Gastrocnemius medialis (tissue), 4 donors: ENCODE results near the gene SMOC1. TPM values are rescaled to one million over a fixed set of nuclear protein-coding genes. Genes with fewer than 3 reads are reported as not detected.
A peak's percentile ranks its signal among the peaks of the same experiment; 100 is the strongest.

Experiments
- ATAC-seq, 2 donors: fragments of 150-250 bp; one replicate each; pipeline ENCODE4 v1.9.1; 2016
- DNase-seq, 2 donors: peaks; one replicate each; pipeline ENCODE4 v3.0.0-alpha.2; 2019
- H3K27ac ChIP-seq, 4 donors: fragments of 200-600 bp; sonication (generic); 1 replicate in 1 of 4; 2 replicates in 3 of 4; pipeline ENCODE4 v1.5.1; 2016 to 2018; ENCODE audit warnings: mild to moderate bottlenecking in 2 of 4, moderate library complexity in 1 of 4
- H3K27me3 ChIP-seq, 3 donors: fragments of 200-600 bp; sonication (generic) in 2 of 3; 1 replicate in 1 of 3; 2 replicates in 2 of 3; pipeline versions ENCODE4 v1.5.1 to v1.6.0; 2016 to 2019; ENCODE audit warnings: mild to moderate bottlenecking in 1 of 3, moderate library complexity in 1 of 3
- H3K36me3 ChIP-seq, 2 donors: fragments of 200-600 bp; sonication (generic) in 1 of 2; one replicate each; pipeline ENCODE4 v1.5.1; 2017 to 2018
- H3K4me1 ChIP-seq, 2 donors: fragments of 200-600 bp; sonication (generic) in 1 of 2; one replicate each; pipeline ENCODE4 v1.5.1; 2016 to 2017; ENCODE audit warnings: mild to moderate bottlenecking in 2 of 2
- H3K4me3 ChIP-seq, 4 donors: fragments of 200-600 bp; sonication (generic) in 3 of 4; 1 replicate in 1 of 4; 2 replicates in 3 of 4; pipeline ENCODE4 v1.5.1; 2016 to 2019; ENCODE audit warnings: mild to moderate bottlenecking in 2 of 4
- H3K9me3 ChIP-seq, 3 donors: fragments of 200-600 bp; sonication (generic) in 2 of 3; 1 replicate in 1 of 3; 2 replicates in 2 of 3; pipeline ENCODE4 v1.5.1; 2016 to 2019
- CTCF ChIP-seq, 5 experiments: fragments of 450-650 bp in 3 of 5; fragments of 200-600 bp in 2 of 5; sonication (generic) in 2 of 5; IDR thresholded peaks in 4 of 5; conservative IDR thresholded peaks in 1 of 5; 1 replicate in 4 of 5; 2 replicates in 1 of 5; pipeline ENCODE4 v1.5.1; 2016 to 2019; ENCODE audit warnings: antibody characterized with exemption in 5 of 5, mild to moderate bottlenecking in 3 of 5, moderate library complexity in 3 of 5
- POLR2A ChIP-seq, 2 donors: fragments of 450-650 bp; IDR thresholded peaks; one replicate each; pipeline ENCODE4 v1.6.1; 2017; ENCODE audit warnings: antibody characterized with exemption in 2 of 2, mild to moderate bottlenecking in 2 of 2, moderate library complexity in 2 of 2
- in situ Hi-C, 4 donors: fragments of 200-750 bp; cut with MboI; loops; one replicate each; pipeline versions ENCODE4 v1.15.0 to v1.8.0; 2017; ENCODE audit warnings: low sequenced_read_pairs in 4 of 4
- intact Hi-C: fragments of 100-400 bp; cut with DNase I; formaldehyde crosslinking; loops from one replicate; pipeline ENCODE4 v1.15.1; 2023; ENCODE audit warnings: low total_unique reads
- total RNA-seq, 4 donors: library from RNA; depleted of rRNA; stranded (reverse); fragments of >200 nt; gene quantifications; one replicate each; pipeline versions ENCODE4 v1.1.0 to v1.2.3, GENCODE V29; 2016

SMOC1 gene
- total RNA-seq, 4 donors from 2014 or later: 2.7 to 10.2 (median 7.8) TPM

GRCh38 chr14:70057519-70058136 lies 178.4 kb downstream of the SMOC1 start:
- in situ Hi-C loops (no loop called here), intact Hi-C loops (no loop called here)
- no peak for DNase-seq
- H3K4me1 ChIP-seq: peaks cover 0 to 4% of the 10 kb centered on the region in 2 donors
- H3K27me3 ChIP-seq: no peaks in the 10 kb centered on the region
- H3K36me3 ChIP-seq: no peaks in the 10 kb centered on the region
- H3K27ac ChIP-seq: no peak overlapping the region
- TF ChIP-seq POLR2A (IDR thresholded peaks at IDR 0.05): no peak
- TF ChIP-seq CTCF (IDR thresholded peaks at IDR 0.05 in 4 of 5, conservative IDR thresholded peaks at IDR 0.05 in 1 of 5): no peak
- H3K9me3 ChIP-seq: no peaks in the 10 kb centered on the region
- H3K4me3 ChIP-seq: no peak overlapping the region
- no peak for ATAC-seq

- Histone ChIP-seq H3K27me3 (no peaks in the 10 kb centered on the region), H3K36me3 (no peaks in the 10 kb centered on the region), H3K4me3 (no peak overlapping the region), H3K9me3 (no peaks in the 10 kb centered on the region), H3K27ac (no peak overlapping the region), H3K4me1 (peaks cover 0 to 4% of the 10 kb centered on the region in 2 donors)
- intact Hi-C loops (no loop called here), in situ Hi-C loops (no loop called here)
- ATAC-seq (peak in 1 of 2 donors; percentile 72), DNase-seq (peak in 1 of 2 donors; percentile 25)
- TF ChIP-seq CTCF (IDR thresholded peaks at IDR 0.05 in 4 of 5, conservative IDR thresholded peaks at IDR 0.05 in 1 of 5) (no peak), POLR2A (IDR thresholded peaks at IDR 0.05) (no peak)
Measured at GRCh38 chr14:70059545-70059944, 180.3 kb downstream of the SMOC1 start.

- intact Hi-C loops (no loop called here), in situ Hi-C loops (no loop called here)
- TF ChIP-seq POLR2A (IDR thresholded peaks at IDR 0.05) (no peak), CTCF (IDR thresholded peaks at IDR 0.05 in 4 of 5, conservative IDR thresholded peaks at IDR 0.05 in 1 of 5) (no peak)
- Histone ChIP-seq H3K9me3 (no peaks in the 10 kb centered on the region), H3K4me1 (peaks cover 0 to 4% of the 10 kb centered on the region in 2 donors), H3K27ac (no peak overlapping the region), H3K4me3 (no peak overlapping the region), H3K27me3 (no peaks in the 10 kb centered on the region), H3K36me3 (no peaks in the 10 kb centered on the region)
- ATAC-seq: no peak
- DNase-seq: no peak
Measured at GRCh38 chr14:70061108-70061507, 181.9 kb downstream of the SMOC1 start.

DNA sequence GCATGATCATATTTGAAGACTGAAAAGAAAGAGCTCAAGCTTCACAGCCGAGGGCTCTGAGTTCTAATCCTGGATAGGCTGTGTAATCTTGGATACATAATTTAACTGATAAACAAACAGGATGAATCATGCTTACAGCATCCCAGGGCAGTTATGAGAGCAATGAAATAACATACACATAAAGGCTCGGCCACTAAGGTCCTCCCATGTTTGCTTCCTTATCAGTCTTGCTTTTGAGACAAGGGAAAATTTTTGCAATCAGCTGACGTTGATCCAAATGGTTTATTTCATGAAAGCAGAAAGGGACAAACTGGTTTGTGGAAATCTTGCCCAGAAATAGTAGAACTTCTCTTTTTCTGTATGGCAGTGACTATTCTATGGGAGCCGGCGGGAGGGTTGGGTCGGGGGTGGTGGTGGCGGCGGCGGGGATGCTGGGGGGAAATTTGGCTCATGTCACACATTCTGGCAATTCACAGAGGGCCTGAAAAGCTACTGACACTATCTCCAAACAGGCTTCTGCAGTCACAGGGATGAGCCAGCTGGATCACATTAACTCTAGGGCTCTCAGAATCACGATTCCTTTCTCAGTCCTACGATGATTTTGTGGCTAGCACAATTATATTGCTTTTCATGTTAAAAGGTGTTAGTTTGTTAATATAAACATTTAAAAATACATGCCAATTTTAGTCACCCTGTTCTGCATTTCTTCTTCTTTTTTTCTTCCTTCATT lies 185.1 kb downstream of the SMOC1 start:
- no peaks in the 10 kb centered on the region for H3K36me3 ChIP-seq
- no peak overlapping the region for H3K4me3 ChIP-seq
- no peaks in the 10 kb centered on the region for H3K9me3 ChIP-seq
- no peaks in the 10 kb centered on the region for H3K27me3 ChIP-seq
- in situ Hi-C loops: no loop called here
- peaks cover 17 to 20% of the 10 kb centered on the region in 2 donors for H3K4me1 ChIP-seq
- no peak for TF ChIP-seq POLR2A (IDR thresholded peaks at IDR 0.05)
- H3K27ac ChIP-seq: no peak overlapping the region
- DNase-seq: no peak
- no peak for ATAC-seq
- intact Hi-C loops: no loop called here

DNA sequence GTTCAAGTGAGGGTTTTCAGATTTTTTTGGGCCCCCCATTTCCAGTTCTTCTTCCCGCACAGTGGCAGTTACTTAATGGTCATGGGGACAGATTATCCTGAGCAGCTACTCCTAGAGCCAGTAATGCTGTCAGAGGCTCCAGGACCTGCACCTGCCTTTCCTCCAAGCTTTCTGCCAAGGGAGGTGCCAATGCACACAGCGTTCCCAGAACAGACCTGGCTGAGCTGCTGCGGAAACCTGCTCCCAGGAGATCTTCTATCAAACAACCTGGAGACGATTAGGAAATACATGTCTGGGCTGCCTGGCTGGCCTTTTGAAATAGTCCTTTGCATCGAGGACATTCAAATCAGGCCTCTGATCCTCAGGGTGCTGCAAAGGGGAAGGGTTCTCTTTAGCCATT lies 188.6 kb downstream of the SMOC1 start:
- in situ Hi-C loops: no loop called here
- ATAC-seq: peak; percentile 89 to 94

More for the DNA sequence above, 188.6 kb downstream of the SMOC1 start:
- no peak overlapping the region for H3K4me3 ChIP-seq
- no peaks in the 10 kb centered on the region for H3K9me3 ChIP-seq
- DNase-seq: peak; percentile 61 to 90
- peaks cover 23 to 24% of the 10 kb centered on the region in 2 donors for H3K4me1 ChIP-seq
- no peaks in the 10 kb centered on the region for H3K36me3 ChIP-seq
- intact Hi-C loops: no loop called here
- no peak for TF ChIP-seq POLR2A (IDR thresholded peaks at IDR 0.05)
- no peak for TF ChIP-seq CTCF (IDR thresholded peaks at IDR 0.05 in 4 of 5, conservative IDR thresholded peaks at IDR 0.05 in 1 of 5)
- H3K27ac ChIP-seq: peak overlapping the region; percentile 47 to 75 (median 58)
- H3K27me3 ChIP-seq: no peaks in the 10 kb centered on the region
